GM23248 (cell line): ENCODE measurements around the gene DYRK4. TPM values are rescaled to one million over a fixed set of nuclear protein-coding genes. Genes with fewer than 3 reads are reported as not detected.

ENCODE experiments used
- DNase-seq: peaks from one replicate; pipeline ENCODE4 v3.0.0-alpha.2; 2015
- H2AFZ ChIP-seq: fragments of 200-600 bp; sonication (generic); 2 replicates; pipeline ENCODE4 v1.6.1; 2016; ENCODE audit warnings: antibody characterized with exemption
- H3F3A ChIP-seq: fragments of 200-600 bp; sonication (generic); 2 replicates; pipeline ENCODE4 v1.6.1; 2016; ENCODE audit warnings: mild to moderate bottlenecking, antibody characterized with exemption, mixed run types; ENCODE audit not compliant: insufficient read depth
- H3K27ac ChIP-seq: fragments of 200-600 bp; sonication (generic); 2 replicates; pipeline ENCODE4 v1.5.1; 2016; ENCODE audit warnings: mild to moderate bottlenecking
- H3K27me3 ChIP-seq: fragments of 200-600 bp; sonication (generic); replicated peaks from 2 replicates; pipeline ENCODE4 v1.6.1; 2016; ENCODE audit warnings: mild to moderate bottlenecking; ENCODE audit not compliant: insufficient read depth
- H3K36me3 ChIP-seq: fragments of 200-600 bp; sonication (generic); 2 replicates; pipeline ENCODE4 v1.6.1; 2016; ENCODE audit warnings: low read depth, mild to moderate bottlenecking
- H3K4me1 ChIP-seq: fragments of 200-600 bp; sonication (generic); 2 replicates; pipeline ENCODE4 v1.6.1; 2016; ENCODE audit warnings: mild to moderate bottlenecking; ENCODE audit not compliant: insufficient read depth
- H3K4me2 ChIP-seq: fragments of 200-600 bp; sonication (generic); one replicate; pipeline ENCODE4 v1.6.1; 2016; ENCODE audit warnings: mild to moderate bottlenecking; ENCODE audit not compliant: unreplicated experiment
- H3K4me3 ChIP-seq: fragments of 200-600 bp; sonication (generic); 2 replicates; pipeline ENCODE4 v1.5.1; 2016; ENCODE audit warnings: mild to moderate bottlenecking
- H3K79me2 ChIP-seq: fragments of 200-600 bp; sonication (generic); 2 replicates; pipeline ENCODE4 v1.6.1; 2016; ENCODE audit warnings: mild to moderate bottlenecking; ENCODE audit not compliant: insufficient read depth
- H3K9ac ChIP-seq: fragments of 200-600 bp; sonication (generic); 2 replicates; pipeline ENCODE4 v1.6.1; 2016; ENCODE audit warnings: mild to moderate bottlenecking
- H3K9me2 ChIP-seq: fragments of 200-600 bp; sonication (generic); 2 replicates; pipeline ENCODE4 v1.6.1; 2016; ENCODE audit warnings: mixed run types, mild to moderate bottlenecking, moderate library complexity; ENCODE audit not compliant: insufficient read depth
- H3K9me3 ChIP-seq: fragments of 200-600 bp; sonication (generic); one replicate; pipeline ENCODE4 v1.6.1; 2017; ENCODE audit warnings: low read depth
- H4K20me1 ChIP-seq: fragments of 200-600 bp; sonication (generic); 2 replicates; pipeline ENCODE4 v1.6.0; 2016; ENCODE audit not compliant: insufficient read depth
- EZH2 ChIP-seq: fragments of 200-600 bp; sonication (generic); IDR thresholded peaks from 2 replicates; pipeline ENCODE4 v1.6.1; 2018; ENCODE audit warnings: antibody characterized with exemption, mild to moderate bottlenecking; ENCODE audit not compliant: insufficient read depth, poor library complexity, severe bottlenecking
- EZH2phosphoT487 ChIP-seq: fragments of 200-600 bp; sonication (generic); IDR thresholded peaks from 2 replicates; pipeline ENCODE4 v1.6.1; 2018; ENCODE audit warnings: antibody characterized with exemption, moderate library complexity, mild to moderate bottlenecking, low read depth; ENCODE audit not compliant: insufficient read depth
- WGBS, 2 experiments: methylation state at CpG; one replicate each; pipeline ENCODE4 v1.1.6; 2015 to 2017; ENCODE audit warnings: low lambda C conversion rate in 2 of 2, low coverage in 1 of 2; ENCODE audit errors: missing lambda C conversion rate in 2 of 2; 5-methylcytosine and 5-hydroxymethylcytosine counted together
- in situ Hi-C: fragments of 300-500 bp; cut with MboI; formaldehyde crosslinking; loops from 2 replicates; pipeline ENCODE4 v1.15.0; 2020
- polyA plus RNA-seq: library from polyadenylated mRNA; unstranded; fragments of >200 nt; fragmentation: Nextera tagmentation; extraction: Ambion mirVana; gene quantifications from 2 replicates; pipeline ENCODE4 v1.2.1, GENCODE V29; 2016
- total RNA-seq: library from RNA; depleted of rRNA; stranded (reverse); fragments of >200 nt; shearing (Covaris generic); gene quantifications from 2 replicates; pipeline ENCODE4 v1.2.3, GENCODE V29; 2014

The DYRK4 gene
- total and polyA plus RNA-seq, 2 experiments from 2014 or later = 63.3 to 64.5 TPM

DNA sequence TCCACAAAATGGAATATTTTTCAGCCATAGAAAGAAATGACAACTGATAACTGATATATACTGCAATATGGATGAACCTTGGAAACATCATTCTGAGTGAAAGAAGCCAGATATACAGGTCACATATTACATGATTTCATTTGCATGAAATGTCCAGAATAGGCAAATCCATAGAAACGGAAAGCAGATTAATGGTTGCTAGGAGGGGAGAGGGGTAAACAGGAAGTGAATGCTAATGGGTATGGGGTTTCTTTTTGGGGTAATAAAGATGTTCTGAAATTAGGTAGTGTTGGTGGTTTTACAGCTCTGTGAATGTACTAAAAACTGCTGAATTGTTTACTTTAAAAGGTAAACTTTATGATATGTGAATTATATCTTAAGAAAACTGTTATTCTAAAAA, 16.8 kb upstream of the DYRK4 start:
- in situ Hi-C loops = no loop called here
- H3K9me3 ChIP-seq = no peaks in the 10 kb centered on the region
- DNase-seq = no peak

GRCh38 chr12:4552191-4552590, 9.8 kb upstream of the DYRK4 start:
- Histone ChIP-seq H3K4me2 (no peak overlapping the region), H3K36me3 (no peaks in the 10 kb centered on the region; the same call in 1 of the 2 replicates), H3K27me3 (no peaks in the 10 kb centered on the region), H3K4me3 (no peak overlapping the region), H3K27ac (no peak overlapping the region), H3F3A (no peaks in the 10 kb centered on the region), H3K79me2 (no peaks in the 10 kb centered on the region), H3K9ac (no peak overlapping the region), H3K9me2 (no peaks in the 10 kb centered on the region), H2AFZ (no peak overlapping the region), H4K20me1 (no peaks in the 10 kb centered on the region), H3K9me3 (no peaks in the 10 kb centered on the region), H3K4me1 (no peaks in the 10 kb centered on the region)
- TF ChIP-seq EZH2phosphoT487 = no peak
- in situ Hi-C loops = no loop called here
- WGBS, 2 experiments = 95 to 98% methylated on average over 1 of the region's 1 CpG
- DNase-seq = no peak

More for the DNA sequence above, 16.8 kb upstream of the DYRK4 start:
- WGBS, 2 experiments = 97 to 100% methylated on average over 1 of the region's 1 CpG
- no peak overlapping the region for H3K4me3 ChIP-seq
- H2AFZ ChIP-seq = no peak overlapping the region
- H3F3A ChIP-seq = no peaks in the 10 kb centered on the region
- no peaks in the 10 kb centered on the region for H3K27me3 ChIP-seq
- no peak overlapping the region for H3K4me2 ChIP-seq
- H3K9me2 ChIP-seq = no peaks in the 10 kb centered on the region
- no peak overlapping the region for H3K9ac ChIP-seq
- H4K20me1 ChIP-seq = no peaks in the 10 kb centered on the region
- no peak for TF ChIP-seq EZH2
- TF ChIP-seq EZH2phosphoT487 = no peak
- H3K79me2 ChIP-seq = peaks cover 13% of the 10 kb centered on the region
- H3K36me3 ChIP-seq = peaks cover 4% of the 10 kb centered on the region; the same call in 1 of the 2 replicates
- no peak overlapping the region for H3K27ac ChIP-seq
- no peaks in the 10 kb centered on the region for H3K4me1 ChIP-seq

- Histone ChIP-seq H3K9me3 (no peaks in the 10 kb centered on the region), H3K4me3 (no peak overlapping the region), H3K27me3 (no peaks in the 10 kb centered on the region), H2AFZ (no peak overlapping the region), H3K9me2 (no peaks in the 10 kb centered on the region), H3F3A (no peaks in the 10 kb centered on the region), H4K20me1 (no peaks in the 10 kb centered on the region), H3K4me2 (no peak overlapping the region), H3K79me2 (no peaks in the 10 kb centered on the region), H3K4me1 (no peaks in the 10 kb centered on the region), H3K9ac (no peak overlapping the region), H3K27ac (no peak overlapping the region), H3K36me3 (no peaks in the 10 kb centered on the region)
- in situ Hi-C loops = no loop called here
- no peak for TF ChIP-seq EZH2phosphoT487
- TF ChIP-seq EZH2 = no peak
- 94 to 99% methylated on average over 4 of the region's 4 CpGs for WGBS, 2 experiments
- DNase-seq = no peak
Measured at GRCh38 chr12:4553943-4554342, 8.1 kb upstream of the DYRK4 start.

GRCh38 chr12:4555804-4556203, 6.2 kb upstream of the DYRK4 start:
- 50 to 52% methylated on average over 2 of the region's 2 CpGs for WGBS, 2 experiments
- in situ Hi-C loops = no loop called here

More at GRCh38 chr12:4555804-4556203, 6.2 kb upstream of the DYRK4 start:
- H3K9me3 ChIP-seq = no peaks in the 10 kb centered on the region
- no peaks in the 10 kb centered on the region for H3K79me2 ChIP-seq
- no peak overlapping the region for H3K4me2 ChIP-seq
- no peak overlapping the region for H3K27ac ChIP-seq
- H3K9ac ChIP-seq = no peak overlapping the region
- H3K9me2 ChIP-seq = no peaks in the 10 kb centered on the region
- H3K4me1 ChIP-seq = no peaks in the 10 kb centered on the region
- no peak overlapping the region for H3K4me3 ChIP-seq
- TF ChIP-seq EZH2phosphoT487 (no peak), EZH2 (no peak)
- H3K27me3 ChIP-seq = no peaks in the 10 kb centered on the region
- no peaks in the 10 kb centered on the region for H4K20me1 ChIP-seq
- H3K36me3 ChIP-seq = no peaks in the 10 kb centered on the region
- peak; percentile 37 for DNase-seq
- no peaks in the 10 kb centered on the region for H3F3A ChIP-seq
- H2AFZ ChIP-seq = no peak overlapping the region
